Measurements from ENCODE around the gene MAPK13.
"Not testable (repeated sequence)": the region's sequence is repeated elsewhere in the genome, so short reads cannot be mapped to it uniquely, and the experiment has no call there.

The MAPK13 gene

GRCh38 chr6:36126553-36127458, 3.5 kb upstream of the MAPK13 start:
- no peak for DNase-seq (ENCODE audit: low spot score)

GRCh38 chr6:36127462-36128016, 2.8 kb upstream of the MAPK13 start:
- no peak for DNase-seq (ENCODE audit: low spot score)

- no peak for DNase-seq (ENCODE audit: low spot score)
Observed at GRCh38 chr6:36128073-36128472, 2.2 kb upstream of the MAPK13 start.

- DNase-seq (ENCODE audit: low spot score): no peak
Observed at GRCh38 chr6:36128793-36129192, 1.5 kb upstream of the MAPK13 start.

- not testable (repeated sequence) for DNase-seq (ENCODE audit: low spot score)
Observed at GRCh38 chr6:36129334-36129733, 979 bp upstream of the MAPK13 start.

- peak; percentile 40 for DNase-seq (ENCODE audit: low spot score)
Observed at GRCh38 chr6:36130667-36131510, 576 bp downstream of the MAPK13 start.

- DNase-seq (ENCODE audit: low spot score): peak; percentile 78
Observed at GRCh38 chr6:36131511-36132245, 1.4 kb downstream of the MAPK13 start.

- peak; percentile 18 for DNase-seq (ENCODE audit: low spot score)
Observed at GRCh38 chr6:36132246-36132895, 2.1 kb downstream of the MAPK13 start.

GRCh38 chr6:36133148-36133547, 2.8 kb downstream of the MAPK13 start:
- DNase-seq (ENCODE audit: low spot score): no peak

- DNase-seq (ENCODE audit: low spot score): no peak
Observed at GRCh38 chr6:36133912-36134311, 3.6 kb downstream of the MAPK13 start.

GRCh38 chr6:36135053-36135731, 4.9 kb downstream of the MAPK13 start:
- no peak for DNase-seq (ENCODE audit: low spot score)

- DNase-seq (ENCODE audit: low spot score): peak; percentile 21
Observed at GRCh38 chr6:36136034-36136433, 5.7 kb downstream of the MAPK13 start.

GRCh38 chr6:36136551-36136950, 6.2 kb downstream of the MAPK13 start:
- no peak for DNase-seq (ENCODE audit: low spot score)

- DNase-seq (ENCODE audit: low spot score): no peak
Observed at GRCh38 chr6:36138667-36139066, 8.4 kb downstream of the MAPK13 start.

GRCh38 chr6:36139431-36139830, 9.1 kb downstream of the MAPK13 start:
- DNase-seq (ENCODE audit: low spot score): peak; percentile 74

- DNase-seq (ENCODE audit: low spot score): peak; percentile 49
Observed at GRCh38 chr6:36139991-36140710, 9.8 kb downstream of the MAPK13 start.

- no peak for DNase-seq (ENCODE audit: low spot score)
Observed at GRCh38 chr6:36141091-36141490, 10.8 kb downstream of the MAPK13 start.

- DNase-seq (ENCODE audit: low spot score): no peak
Observed at GRCh38 chr6:36141961-36142360, 11.6 kb downstream of the MAPK13 start.

- no peak for DNase-seq (ENCODE audit: low spot score)
Observed at GRCh38 chr6:36142971-36143838, 12.9 kb downstream of the MAPK13 start.
